Measurements from ENCODE around the gene SPRED1.

The SPRED1 gene

DNA sequence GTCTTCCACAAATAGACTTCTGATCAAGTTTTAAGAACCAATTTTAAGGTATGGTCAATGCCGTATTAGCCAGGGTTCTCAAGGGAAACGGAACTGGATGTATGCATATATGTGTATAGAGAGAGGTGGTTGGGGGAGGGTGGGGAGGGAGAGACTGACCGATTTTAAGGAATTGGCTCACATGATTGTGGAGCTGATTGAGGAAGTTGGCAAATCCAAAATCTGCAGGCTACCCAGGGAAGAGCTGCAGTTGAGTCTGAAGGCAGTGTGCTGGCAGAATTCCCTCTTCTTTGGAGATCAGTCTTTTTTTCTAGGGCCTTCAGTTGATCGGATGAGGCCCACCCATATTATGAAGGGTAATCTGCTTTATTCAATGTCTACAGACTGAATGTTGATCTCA lies 40.8 kb upstream of the SPRED1 start:
- no peak overlapping the region for H3K4me3 ChIP-seq (replicated peaks; ENCODE audit: low read depth, low read length)
- TF ChIP-seq, protein P1, sequence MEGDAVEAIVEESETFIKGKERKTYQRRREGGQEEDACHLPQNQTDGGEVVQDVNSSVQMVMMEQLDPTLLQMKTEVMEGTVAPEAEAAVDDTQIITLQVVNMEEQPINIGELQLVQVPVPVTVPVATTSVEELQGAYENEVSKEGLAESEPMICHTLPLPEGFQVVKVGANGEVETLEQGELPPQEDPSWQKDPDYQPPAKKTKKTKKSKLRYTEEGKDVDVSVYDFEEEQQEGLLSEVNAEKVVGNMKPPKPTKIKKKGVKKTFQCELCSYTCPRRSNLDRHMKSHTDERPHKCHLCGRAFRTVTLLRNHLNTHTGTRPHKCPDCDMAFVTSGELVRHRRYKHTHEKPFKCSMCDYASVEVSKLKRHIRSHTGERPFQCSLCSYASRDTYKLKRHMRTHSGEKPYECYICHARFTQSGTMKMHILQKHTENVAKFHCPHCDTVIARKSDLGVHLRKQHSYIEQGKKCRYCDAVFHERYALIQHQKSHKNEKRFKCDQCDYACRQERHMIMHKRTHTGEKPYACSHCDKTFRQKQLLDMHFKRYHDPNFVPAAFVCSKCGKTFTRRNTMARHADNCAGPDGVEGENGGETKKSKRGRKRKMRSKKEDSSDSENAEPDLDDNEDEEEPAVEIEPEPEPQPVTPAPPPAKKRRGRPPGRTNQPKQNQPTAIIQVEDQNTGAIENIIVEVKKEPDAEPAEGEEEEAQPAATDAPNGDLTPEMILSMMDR (IDR thresholded peaks at IDR 0.05; ENCODE audit: low read length, missing control alignments), result no peak
- DNase-seq (ENCODE audit: low read depth), result no peak

- TF ChIP-seq, protein P1 (IDR thresholded peaks at IDR 0.05; ENCODE audit: low read length, missing control alignments), result no peak
- no peak for DNase-seq (ENCODE audit: low read depth)
- no peak overlapping the region for H3K4me3 ChIP-seq (replicated peaks; ENCODE audit: low read depth, low read length)
These were observed 39.8 kb upstream of the SPRED1 start for GRCh38 chr15:38212729-38213351.

DNA sequence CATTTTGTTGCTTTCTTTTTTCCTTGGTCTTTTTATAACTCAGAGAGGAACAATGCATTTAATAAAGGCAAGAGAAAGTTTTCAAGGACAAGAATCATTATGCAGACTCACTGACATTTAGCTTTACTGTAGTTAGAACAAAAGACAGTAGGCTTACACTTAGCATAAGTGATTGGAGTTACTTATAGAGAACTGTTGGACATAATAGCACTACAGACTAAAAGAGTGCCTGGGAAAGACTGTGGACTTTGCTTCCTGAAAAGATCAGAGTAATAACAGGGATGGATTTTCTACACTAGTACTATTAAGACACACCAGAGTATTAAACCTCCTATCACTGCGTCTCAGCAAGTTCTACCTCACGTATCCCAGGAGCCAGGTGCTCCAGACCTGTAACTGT lies 39.3 kb upstream of the SPRED1 start:
- no peak for DNase-seq (ENCODE audit: low read depth)
- H3K4me3 ChIP-seq (replicated peaks; ENCODE audit: low read depth, low read length), result no peak overlapping the region
- TF ChIP-seq, protein P1 (IDR thresholded peaks at IDR 0.05; ENCODE audit: low read length, missing control alignments), result no peak

- DNase-seq (ENCODE audit: low read depth), result peak; percentile 44
- H3K4me3 ChIP-seq (replicated peaks; ENCODE audit: low read depth, low read length), result no peak overlapping the region
These were observed 36.9 kb upstream of the SPRED1 start for GRCh38 chr15:38215707-38216106.

GRCh38 chr15:38216763-38217162 lies 35.9 kb upstream of the SPRED1 start:
- peak; percentile 30 for DNase-seq (ENCODE audit: low read depth)
- TF ChIP-seq, protein P1 (IDR thresholded peaks at IDR 0.05; ENCODE audit: low read length, missing control alignments), result no peak
- no peak overlapping the region for H3K4me3 ChIP-seq (replicated peaks; ENCODE audit: low read depth, low read length)

More at GRCh38 chr15:38215707-38216106, 36.9 kb upstream of the SPRED1 start:
- TF ChIP-seq, protein P1 (IDR thresholded peaks at IDR 0.05; ENCODE audit: low read length, missing control alignments), result no peak

DNA sequence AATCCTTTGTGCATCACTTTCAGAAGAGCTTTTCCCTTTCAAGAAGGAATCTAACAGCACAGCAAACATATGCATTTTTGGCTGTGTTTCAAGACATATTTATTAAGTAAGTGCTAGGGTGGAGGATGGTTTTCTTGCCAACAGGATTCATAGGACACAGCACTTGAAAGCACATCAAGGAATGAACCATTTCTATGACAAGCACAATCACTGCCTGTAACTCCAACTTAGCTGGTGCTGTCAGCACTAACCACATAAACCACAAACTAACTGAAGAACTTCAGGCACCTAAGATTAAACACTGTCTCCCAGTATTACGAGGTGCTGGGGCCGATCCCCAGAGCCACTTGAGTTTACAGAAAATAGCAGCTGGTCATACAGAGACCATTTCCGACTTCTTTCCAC lies 35.4 kb upstream of the SPRED1 start:
- no peak overlapping the region for H3K4me3 ChIP-seq (replicated peaks; ENCODE audit: low read depth, low read length)
- TF ChIP-seq, protein P1 (IDR thresholded peaks at IDR 0.05; ENCODE audit: low read length, missing control alignments), result no peak
- peak; percentile 64 for DNase-seq (ENCODE audit: low read depth)
